Aorta (tissue), 5 donors: ENCODE measurements around the gene IL1A. TPM values are rescaled to one million over a fixed set of nuclear protein-coding genes. Genes with fewer than 3 reads are reported as not detected.

Experiments
- ATAC-seq: fragments of 200-7000 bp; cut with Tn5 transposase; one replicate; pipeline ENCODE4 v1.9.1; 2022; ENCODE audit warnings: moderate library complexity; ENCODE audit not compliant: low FRiP score
- DNase-seq, 2 donors: peaks; one replicate each; pipeline ENCODE4 v3.0.0-alpha.2; 2020
- H3K27ac ChIP-seq, 2 donors: one replicate each; pipeline ENCODE4 v1.5.1; 2013; ENCODE audit warnings: low read length in 2 of 2, mild to moderate bottlenecking in 2 of 2, moderate library complexity in 2 of 2, control low read depth in 1 of 2, inconsistent platforms in 1 of 2, low read depth in 1 of 2
- H3K27me3 ChIP-seq, 2 donors: one replicate each; pipeline ENCODE4 v1.6.1; 2013; ENCODE audit warnings: control low read depth in 1 of 2, low read length in 1 of 2, mild to moderate bottlenecking in 1 of 2, moderate library complexity in 1 of 2; ENCODE audit not compliant: insufficient read depth in 2 of 2, control insufficient read depth in 1 of 2
- H3K36me3 ChIP-seq, 2 donors: one replicate each; pipeline ENCODE4 v1.6.1; 2013; ENCODE audit warnings: control low read depth in 1 of 2, low read length in 1 of 2, mild to moderate bottlenecking in 1 of 2; ENCODE audit not compliant: insufficient read depth in 2 of 2, control insufficient read depth in 1 of 2
- H3K4me1 ChIP-seq, 2 donors: one replicate each; pipeline ENCODE4 v1.6.1; 2013; ENCODE audit warnings: low read length in 2 of 2, control low read depth in 1 of 2, mild to moderate bottlenecking in 1 of 2, moderate library complexity in 1 of 2; ENCODE audit not compliant: insufficient read depth in 2 of 2, control insufficient read depth in 1 of 2
- H3K4me3 ChIP-seq, 2 donors: one replicate each; pipeline ENCODE4 v1.5.1; 2013; ENCODE audit warnings: low read length in 2 of 2, control low read depth in 1 of 2, mild to moderate bottlenecking in 1 of 2
- H3K9me3 ChIP-seq: one replicate; pipeline ENCODE4 v1.6.1; 2013; ENCODE audit warnings: mild to moderate bottlenecking, low read length; ENCODE audit not compliant: control insufficient read depth
- WGBS, 2 donors: extraction: QIAGEN DNeasy Blood & Tissue Kit; methylation state at CpG; one replicate each; pipeline ENCODE4 v1.1.7; 2013; 5-methylcytosine and 5-hydroxymethylcytosine counted together
- intact Hi-C, 2 donors: fragments of 100-400 bp; cut with DNase I; formaldehyde crosslinking; loops; one replicate each; pipeline versions ENCODE4 v1.14.2 to v1.15.0; 2022
- polyA plus RNA-seq, 2 donors: library from polyadenylated mRNA; stranded (reverse); fragments of 200-250 nt; gene quantifications; one replicate each; pipeline ENCODE4 v1.2.3, GENCODE V29; 2013
- total RNA-seq, 2 donors: library from RNA; stranded (reverse); fragmentation: NEBNext Ultra II Directional; extraction: Animal tissue kit (Norgen Biotek cat#: 25700); gene quantifications; one replicate each; pipeline ENCODE4 v1.2.1, GENCODE V29; 2021
- donor health status: healthy with polysubstance abuse.
- donor health status: Bipolar disorder and iron deficiency.
- donor health status: DM: no; HTN: no; CAD: no.
- donor health status: DM: no; HTN: no; CAD: no.
- donor health status: DM: yes; HTN: yes; CAD: no.

IL1A gene
- total and polyA plus RNA-seq, 4 donors: 0.19 TPM; not detected in 3

DNA sequence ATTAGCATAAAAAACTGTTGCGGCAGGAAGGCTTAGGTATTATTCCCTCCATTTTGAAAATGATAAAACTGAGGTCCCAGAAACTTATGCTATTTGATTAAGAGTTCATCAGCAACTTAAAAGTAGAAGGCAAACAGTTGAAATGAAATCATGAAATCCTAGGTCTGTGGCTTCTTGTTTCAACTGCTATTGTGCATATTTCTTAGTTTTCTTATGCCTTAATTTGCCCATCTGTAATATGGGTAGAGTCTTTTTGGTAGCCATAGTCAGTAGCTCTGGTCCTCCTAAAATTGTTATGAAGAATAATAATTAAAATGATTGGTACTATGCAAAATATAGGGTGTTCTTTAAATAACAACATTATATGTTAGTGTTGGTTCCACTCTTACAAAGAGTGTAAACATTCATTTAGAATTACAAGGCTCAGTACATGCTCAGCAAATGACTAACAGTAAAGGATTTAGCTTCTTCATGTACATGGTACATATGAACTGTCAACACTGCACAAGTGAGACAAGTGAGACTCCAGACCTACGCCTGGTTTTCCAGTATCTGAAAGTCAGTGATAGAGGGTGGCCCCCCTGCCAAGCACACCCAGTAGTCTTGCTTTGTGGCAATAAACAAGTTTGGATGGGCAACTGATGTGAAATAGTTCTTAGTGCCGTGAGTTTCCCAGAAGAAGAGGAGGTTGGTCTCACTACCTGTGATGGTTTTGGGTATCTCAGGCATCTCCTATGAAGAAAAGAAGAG lies 9.6 kb downstream of the IL1A start:
- H3K27ac ChIP-seq: no peak overlapping the region
- H3K27me3 ChIP-seq: no peaks in the 10 kb centered on the region
- no peak overlapping the region for H3K4me3 ChIP-seq
- H3K36me3 ChIP-seq: no peaks in the 10 kb centered on the region
- intact Hi-C loops: no loop called here
- no peaks in the 10 kb centered on the region for H3K9me3 ChIP-seq
- 95 to 97% methylated on average over 3 of the region's 3 CpGs for WGBS, 2 donors
- H3K4me1 ChIP-seq: no peaks in the 10 kb centered on the region
- DNase-seq (no peak), ATAC-seq (no peak)

DNA sequence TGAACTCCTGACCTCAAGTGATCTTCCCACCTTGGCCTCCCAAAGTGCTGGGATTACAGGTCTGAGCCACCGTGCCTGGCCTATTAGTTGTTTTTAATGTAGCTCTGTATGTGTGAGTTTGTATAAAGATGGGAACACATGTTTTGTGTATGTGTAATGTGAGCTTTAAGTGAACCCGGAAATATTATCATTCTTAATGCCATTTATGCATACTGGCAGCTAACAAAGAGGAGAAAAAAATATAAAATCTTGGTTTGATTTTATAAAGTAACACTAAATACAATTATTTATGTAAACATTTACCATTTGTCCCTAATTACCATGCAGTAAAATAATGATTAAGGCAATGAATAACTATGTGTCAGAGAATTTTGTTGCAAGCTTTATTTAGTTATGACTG lies 10.7 kb downstream of the IL1A start:
- Histone ChIP-seq H3K4me1 (no peaks in the 10 kb centered on the region), H3K36me3 (no peaks in the 10 kb centered on the region), H3K27ac (no peak overlapping the region), H3K4me3 (no peak overlapping the region), H3K9me3 (no peaks in the 10 kb centered on the region), H3K27me3 (no peaks in the 10 kb centered on the region)
- intact Hi-C loops: no loop called here
- WGBS, 2 donors: 84 to 89% methylated on average over 2 of the region's 2 CpGs
- ATAC-seq (no peak), DNase-seq (no peak)

DNA sequence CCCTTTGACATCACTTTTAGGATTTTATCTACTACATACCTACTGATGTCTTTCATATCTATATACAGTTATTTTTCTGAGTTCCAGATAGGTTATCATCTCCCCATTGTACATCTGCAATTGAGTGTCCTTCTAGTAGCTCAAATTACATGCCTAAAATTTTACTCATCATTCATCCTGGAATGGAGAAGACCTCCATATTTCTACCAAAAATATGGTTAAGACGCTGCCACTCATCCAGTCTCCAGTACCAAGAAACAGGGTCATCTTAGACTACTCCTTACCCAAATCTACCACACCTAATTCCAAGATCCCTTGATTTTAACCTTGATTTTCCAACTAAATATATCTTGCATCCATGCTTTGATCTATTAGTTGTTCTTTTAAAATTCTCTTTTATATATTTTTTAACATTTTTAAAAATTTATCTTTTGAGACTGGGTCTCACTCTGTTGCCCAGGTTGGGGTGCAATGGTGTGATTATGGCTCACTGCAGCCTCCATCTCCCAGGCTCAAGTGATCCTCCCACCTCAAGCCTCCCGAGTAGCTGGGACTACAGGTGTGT lies 11.3 kb downstream of the IL1A start:
- Histone ChIP-seq H3K9me3 (no peaks in the 10 kb centered on the region), H3K4me1 (no peaks in the 10 kb centered on the region), H3K27ac (no peak overlapping the region), H3K27me3 (no peaks in the 10 kb centered on the region), H3K36me3 (no peaks in the 10 kb centered on the region), H3K4me3 (no peak overlapping the region)
- DNase-seq (no peak), ATAC-seq (no peak)
- 23 to 61% methylated on average over 2 of the region's 2 CpGs for WGBS, 2 donors
- intact Hi-C loops: no loop called here

DNA sequence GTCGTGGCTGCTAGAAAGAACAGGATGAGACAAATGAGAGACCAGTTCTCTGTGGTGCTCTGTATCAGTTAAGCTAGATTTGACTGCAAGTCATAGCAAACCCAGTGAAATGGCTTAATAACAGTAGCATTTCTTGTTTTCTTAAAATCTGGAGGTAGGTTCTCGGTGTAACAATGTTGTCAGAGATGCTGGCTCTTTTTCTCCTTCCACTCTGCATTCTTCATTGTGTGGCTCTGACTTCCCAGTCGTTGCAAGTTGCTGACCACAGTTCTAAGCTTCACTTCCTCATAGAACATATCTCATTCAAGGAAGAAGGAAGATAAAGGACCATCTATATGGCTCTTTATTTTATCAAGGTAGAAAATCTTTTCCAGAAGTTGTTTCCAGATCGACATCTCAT lies 12.0 kb downstream of the IL1A start:
- WGBS, 2 donors: 77 to 80% methylated on average over 4 of the region's 4 CpGs
- Histone ChIP-seq H3K27me3 (no peaks in the 10 kb centered on the region), H3K27ac (no peak overlapping the region), H3K9me3 (no peaks in the 10 kb centered on the region), H3K4me1 (no peaks in the 10 kb centered on the region), H3K4me3 (no peak overlapping the region), H3K36me3 (no peaks in the 10 kb centered on the region)
- ATAC-seq (no peak), DNase-seq (no peak)
- intact Hi-C loops: no loop called here

DNA sequence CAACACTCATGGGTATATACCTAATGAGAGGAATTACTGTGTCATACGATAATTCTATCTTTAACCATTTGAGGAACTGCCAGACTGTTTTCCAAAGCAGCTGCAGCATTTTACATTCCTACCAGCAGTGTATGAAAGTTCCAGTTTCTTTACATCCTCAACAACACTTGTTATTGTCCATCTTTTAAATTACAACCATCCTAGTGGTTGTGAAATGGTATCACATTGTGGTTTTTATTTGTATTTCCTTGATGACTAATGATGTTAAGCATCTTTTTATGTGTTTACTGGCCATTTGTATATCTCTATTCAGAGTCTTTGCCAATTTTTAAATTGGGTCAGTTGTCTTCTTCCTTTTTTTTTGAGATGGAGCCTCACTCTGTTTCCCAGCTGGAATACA lies 15.9 kb downstream of the IL1A start:
- no peak for DNase-seq
- no peaks in the 10 kb centered on the region for H3K36me3 ChIP-seq
- no peaks in the 10 kb centered on the region for H3K4me1 ChIP-seq
- no peak overlapping the region for H3K27ac ChIP-seq
- H3K27me3 ChIP-seq: no peaks in the 10 kb centered on the region
- no peak overlapping the region for H3K4me3 ChIP-seq
- intact Hi-C loops: no loop called here
- H3K9me3 ChIP-seq: no peaks in the 10 kb centered on the region
- ATAC-seq: no peak
- 51 to 66% methylated on average over 1 of the region's 1 CpG for WGBS, 2 donors

DNA sequence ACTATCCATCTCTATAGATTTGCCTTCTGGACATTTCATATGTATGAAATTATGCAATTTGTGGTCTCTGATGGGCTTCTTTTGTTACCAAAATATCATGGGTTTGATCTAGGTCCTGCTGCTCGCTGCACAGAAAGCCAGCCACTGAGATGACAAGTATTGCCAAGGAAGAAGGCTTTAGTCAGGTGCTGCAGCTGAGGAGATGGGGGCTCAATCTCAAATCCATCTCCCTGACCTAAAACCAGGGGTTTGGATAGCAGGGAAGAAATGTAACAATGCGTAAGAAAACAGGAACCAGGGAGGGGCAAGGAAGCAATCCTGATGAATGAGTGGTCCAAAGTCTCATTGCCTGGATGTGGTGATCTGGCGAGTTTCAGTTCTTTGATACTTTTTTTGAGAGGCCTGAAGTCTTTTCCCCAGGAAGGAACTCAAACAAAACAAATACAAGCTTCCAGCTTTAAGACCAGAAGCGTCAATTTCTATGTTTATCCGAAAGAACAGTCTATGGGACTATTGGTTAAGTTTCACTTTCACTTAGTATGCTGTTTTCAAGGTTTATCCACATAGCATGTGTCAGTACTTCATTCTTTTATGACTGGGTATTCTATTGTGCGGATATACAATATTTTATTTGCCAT lies 16.5 kb downstream of the IL1A start:
- DNase-seq: no peak
- Histone ChIP-seq H3K4me1 (no peaks in the 10 kb centered on the region), H3K4me3 (no peak overlapping the region), H3K27me3 (no peaks in the 10 kb centered on the region), H3K9me3 (no peaks in the 10 kb centered on the region), H3K27ac (no peak overlapping the region), H3K36me3 (no peaks in the 10 kb centered on the region)
- 43 to 45% methylated on average over 6 of the region's 6 CpGs for WGBS, 2 donors
- intact Hi-C loops: no loop called here
- no peak for ATAC-seq

DNA sequence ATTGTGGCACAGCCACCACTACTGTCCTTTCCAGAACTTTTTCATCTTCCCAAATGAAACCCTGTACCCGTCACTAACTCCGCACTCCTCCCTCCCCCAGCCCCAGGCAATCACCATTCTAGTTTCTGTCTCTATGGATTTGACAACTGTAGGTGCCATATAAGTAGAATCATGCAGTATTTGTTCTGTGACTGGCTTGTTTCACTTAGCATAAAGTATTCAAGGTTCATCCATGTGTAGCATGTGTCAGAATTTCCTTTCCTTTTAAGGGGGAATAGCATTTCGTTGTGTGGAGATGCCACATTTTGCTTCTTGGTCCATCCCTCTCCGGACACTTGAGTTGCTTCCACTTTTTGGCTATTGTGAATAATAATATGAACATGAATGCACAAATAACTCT lies 19.0 kb downstream of the IL1A start:
- Histone ChIP-seq H3K27ac (no peak overlapping the region), H3K36me3 (no peaks in the 10 kb centered on the region), H3K27me3 (no peaks in the 10 kb centered on the region), H3K4me1 (no peaks in the 10 kb centered on the region), H3K9me3 (no peaks in the 10 kb centered on the region), H3K4me3 (peak overlapping the region; percentile 38 to 58)
- ATAC-seq: no peak
- WGBS, 2 donors: 23 to 32% methylated on average over 4 of the region's 4 CpGs
- intact Hi-C loops: no loop called here
- no peak for DNase-seq

DNA sequence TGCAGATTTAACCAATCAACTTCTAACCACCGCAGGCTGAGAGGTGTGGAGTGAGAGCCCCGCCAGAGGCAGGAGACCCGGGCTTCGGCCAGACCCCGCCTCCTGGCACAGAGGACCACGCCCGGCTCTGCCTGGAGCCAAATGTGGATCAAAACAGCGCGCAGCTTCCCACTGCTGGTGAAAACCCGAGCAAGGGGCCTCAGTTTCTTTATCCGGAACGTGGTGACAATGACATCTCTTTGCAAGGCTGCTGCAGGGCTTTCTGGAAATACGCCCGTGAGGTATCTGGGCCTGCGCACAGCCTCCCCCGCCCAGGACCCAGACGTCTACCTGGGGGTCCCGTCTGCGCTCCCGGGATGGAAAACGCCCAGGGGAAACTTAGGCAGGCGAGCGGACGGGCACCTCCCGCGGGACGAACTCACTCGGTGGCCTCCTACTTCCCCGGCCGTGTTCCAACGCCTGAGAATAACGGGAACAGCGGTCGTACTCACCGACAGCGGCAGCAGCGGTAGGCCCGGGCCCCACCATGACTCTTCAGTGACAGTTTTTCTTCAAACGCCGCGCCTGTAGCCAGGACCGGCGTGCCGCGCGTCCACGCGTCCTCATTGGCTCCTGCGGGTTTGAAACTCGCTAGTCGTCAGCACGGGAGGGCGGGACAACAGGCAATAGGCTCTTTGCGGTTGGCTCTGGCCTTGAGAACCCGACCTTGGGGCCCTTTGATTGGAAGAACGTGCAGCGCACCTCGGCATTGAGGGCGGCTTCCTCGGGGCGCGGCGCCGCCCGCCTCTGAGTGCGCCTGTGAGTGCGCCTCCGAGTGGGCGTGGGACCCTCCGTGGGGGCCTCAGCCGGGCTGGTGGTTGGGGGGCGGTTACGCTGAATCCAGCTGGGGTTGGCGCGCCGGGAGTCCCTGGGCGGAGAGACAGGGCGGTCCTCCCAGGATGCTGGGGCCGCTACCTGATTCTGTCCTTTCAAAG lies 19.9 kb downstream of the IL1A start, which contains the start of gene CKAP2L:
CKAP2L (minus strand) TSS at position 539 of the 974 bp plus-strand sequence; CDS start at position 528, 11 bp downstream.
- 0% methylated on average over 77 to 79 of the region's 79 CpGs for WGBS, 2 donors
- peak within 1 kb of the TSS; percentile 38 to 58 for H3K4me3 ChIP-seq
- H3K27me3 ChIP-seq: no peaks in the 10 kb centered on the region
- no peaks in the 10 kb centered on the region for H3K9me3 ChIP-seq
- intact Hi-C loops: no loop called here
- H3K4me1 ChIP-seq: no peaks in the 10 kb centered on the region
- DNase-seq: peak; percentile 98
- no peak within 1 kb of the TSS for H3K27ac ChIP-seq
- peak; percentile 96 for ATAC-seq
- no peaks in the 10 kb centered on the region for H3K36me3 ChIP-seq
